NCI-H2107 treated with DMSO at 0.1 percent for 48 hours (cell line): ENCODE measurements around the gene FASTKD2.

Experiments used
- DNase-seq: peaks from one replicate; lab custom pipeline; 2025; ENCODE audit not compliant: unreplicated experiment; lab: John Stamatoyannopoulos, UW

The FASTKD2 gene

DNA sequence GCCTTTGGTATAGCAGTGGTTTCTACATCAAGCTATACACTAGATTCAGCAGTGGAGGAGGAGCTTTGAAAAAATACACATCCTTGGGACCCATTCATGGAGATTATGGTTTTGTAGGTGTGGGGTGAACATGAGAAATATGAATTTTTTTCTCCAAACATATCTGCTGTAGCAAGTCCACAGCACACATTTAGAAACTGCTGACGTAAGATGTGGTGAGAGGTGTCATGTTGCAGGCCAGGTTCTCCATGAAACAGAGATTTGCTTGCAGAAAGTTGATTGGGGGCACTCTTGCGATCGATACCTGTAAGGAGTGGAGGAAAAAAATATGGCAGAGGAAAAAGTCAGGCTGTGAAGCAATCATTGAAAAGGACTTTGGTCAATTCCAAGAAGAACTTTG, 67.9 kb downstream of the FASTKD2 start:
- no peak for DNase-seq

- no peak for DNase-seq
These were observed 71.3 kb downstream of the FASTKD2 start for GRCh38 chr2:206836722-206837121.

DNA sequence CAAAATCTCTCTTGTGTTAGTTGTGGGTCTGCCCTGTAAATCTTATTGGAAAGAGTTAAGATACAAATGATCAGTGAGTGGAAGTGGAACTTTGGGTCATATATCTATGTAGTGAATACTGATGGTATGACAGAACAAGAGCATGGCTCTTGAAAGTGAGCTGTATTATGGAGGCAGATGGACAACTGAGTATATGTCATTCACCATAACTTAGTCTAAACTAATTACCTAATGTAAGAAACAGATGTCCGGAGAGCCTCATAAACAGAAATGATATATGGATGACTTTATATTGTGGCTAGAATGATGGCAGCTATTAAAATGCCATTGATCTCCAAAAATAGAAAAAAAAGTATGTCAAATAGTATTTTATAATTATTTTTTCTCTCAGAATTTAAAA, 72.4 kb downstream of the FASTKD2 start:
- DNase-seq, result no peak

GRCh38 chr2:206838690-206839089, 73.3 kb downstream of the FASTKD2 start:
- no peak for DNase-seq

GRCh38 chr2:206840999-206841398, 75.6 kb downstream of the FASTKD2 start:
- no peak for DNase-seq
